Right renal pelvis (tissue), 4 donors: ENCODE data around the gene GALNT9. TPM values are rescaled to one million over a fixed set of nuclear protein-coding genes. Genes with fewer than 3 reads are reported as not detected.
"Not testable (repeated sequence)": the region's sequence is repeated elsewhere in the genome, so short reads cannot be mapped to it uniquely, and the experiment has no call there.

ENCODE experiments used
- DNase-seq, 4 donors: peaks; one replicate each; pipeline ENCODE4 v3.0.0-alpha.2; 2013; ENCODE audit warnings: low read depth in 4 of 4, low spot score in 3 of 4, missing footprints in 1 of 4
- polyA plus RNA-seq, 4 donors: library from polyadenylated mRNA; unstranded; fragments of 120-200 nt; gene quantifications; one replicate each; pipeline ENCODE4 v1.2.1, GENCODE V29; 2013; ENCODE audit not compliant: insufficient read length in 4 of 4

GALNT9 gene
- polyA plus RNA-seq, 4 donors = 7.7 to 8.8 (median 8.4) TPM

GRCh38 chr12:132152411-132152821 is 177.0 kb downstream of the GALNT9 start:
- DNase-seq = no peak

- no peak for DNase-seq
These were observed 177.5 kb downstream of the GALNT9 start for GRCh38 chr12:132151766-132152410.

- DNase-seq = no peak
These were observed 178.1 kb downstream of the GALNT9 start for GRCh38 chr12:132151145-132151765.

- DNase-seq = no peak
These were observed 178.6 kb downstream of the GALNT9 start for GRCh38 chr12:132150780-132151144.

GRCh38 chr12:132149526-132149925 is 179.9 kb downstream of the GALNT9 start:
- DNase-seq = not testable (repeated sequence)

- no peak for DNase-seq
These were observed 180.9 kb downstream of the GALNT9 start for GRCh38 chr12:132148368-132149045.

GRCh38 chr12:132147423-132148367 is 181.7 kb downstream of the GALNT9 start:
- DNase-seq = no peak

- DNase-seq = no peak
These were observed 182.5 kb downstream of the GALNT9 start for GRCh38 chr12:132146772-132147422.

Other genes starting within 250 kb of the GALNT9 start
- gene DDX51, start 185.3 kb downstream of the GALNT9 start, polyA plus RNA-seq = 10 to 100 TPM; 15.7 to 19.7 (median 16.5) TPM
- gene NOC4L, start 185.1 kb downstream of the GALNT9 start, polyA plus RNA-seq = 10 to 100 TPM; 12.9 to 20.9 (median 13.5) TPM
- 10 to 100 TPM; 43.8 to 87.9 (median 51.9) TPM for gene FBRSL1, start 160.6 kb upstream of the GALNT9 start, polyA plus RNA-seq